G401.6 (cell line): Measurements from ENCODE around the gene TRAPPC12.
A peak's percentile ranks its signal among the peaks of the same experiment; 100 is the strongest.

ENCODE experiments used
- FAIRE-seq: peaks from 2 replicates; lab custom pipeline; 2012; peaks lifted over from hg19 to GRCh38; lab: Jason Lieb, UNC

The TRAPPC12 gene

DNA sequence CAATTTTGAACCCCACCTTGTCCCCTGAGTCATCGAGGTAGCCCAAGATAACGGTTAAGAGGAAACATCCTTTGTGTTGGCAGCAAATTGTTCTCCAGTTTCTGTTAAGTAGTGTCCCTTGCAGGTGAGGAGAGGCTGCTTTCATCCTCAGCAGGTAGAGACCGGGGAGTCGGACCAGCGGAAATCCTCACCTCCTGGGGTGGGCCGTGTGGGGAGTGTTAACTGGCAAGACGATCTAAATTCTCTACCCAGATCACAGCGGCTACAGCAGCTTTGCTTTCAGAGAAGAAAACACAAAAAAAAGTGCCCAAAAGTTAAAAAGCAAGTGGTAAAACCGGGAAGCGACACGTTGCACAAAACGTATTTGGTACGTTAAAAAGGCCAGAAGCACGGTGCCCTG, 76.6 kb downstream of the TRAPPC12 start:
- FAIRE-seq, result no peak

DNA sequence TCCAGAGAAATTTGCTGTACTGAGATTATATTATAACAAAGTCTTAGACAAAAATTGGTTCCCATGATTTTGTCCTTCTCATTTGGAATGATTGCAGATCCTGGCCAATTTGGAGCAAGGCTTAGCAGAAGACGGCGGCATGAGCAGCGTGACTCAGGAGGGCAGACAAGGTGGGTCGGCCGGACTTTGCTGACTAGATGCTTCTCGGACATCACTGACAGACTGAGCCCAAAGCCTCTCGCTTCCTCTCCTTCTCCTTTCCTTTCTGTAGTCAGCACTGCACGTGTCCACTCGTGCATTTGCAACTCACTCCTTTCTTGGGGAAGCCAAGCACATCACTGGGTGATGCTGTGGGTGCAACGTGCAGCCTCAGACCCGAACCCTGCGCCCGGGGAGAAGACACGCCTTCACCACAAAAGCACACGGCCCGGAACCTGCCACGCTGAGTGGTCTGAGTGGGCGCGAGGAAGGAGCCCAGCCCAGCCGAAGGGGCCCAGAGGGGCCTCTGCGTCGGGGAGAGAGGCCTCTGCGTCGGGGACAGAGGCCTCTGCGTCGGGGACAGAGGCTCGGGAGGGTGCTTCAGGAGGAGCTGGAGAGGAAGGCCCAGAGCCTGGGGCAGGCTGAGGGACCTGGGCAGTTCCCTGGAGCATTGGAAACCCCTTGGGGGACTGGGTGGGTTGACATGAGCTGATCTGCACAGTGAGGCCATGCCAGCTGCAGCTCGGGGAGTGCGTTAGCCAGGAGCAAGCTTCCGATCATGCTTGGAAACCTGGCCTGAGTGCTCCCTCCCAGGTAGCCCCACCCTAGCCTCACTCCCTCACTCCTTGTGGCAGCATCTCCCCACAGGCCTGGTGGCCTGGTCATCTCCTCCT, 78.3 kb downstream of the TRAPPC12 start:
- no peak for FAIRE-seq

DNA sequence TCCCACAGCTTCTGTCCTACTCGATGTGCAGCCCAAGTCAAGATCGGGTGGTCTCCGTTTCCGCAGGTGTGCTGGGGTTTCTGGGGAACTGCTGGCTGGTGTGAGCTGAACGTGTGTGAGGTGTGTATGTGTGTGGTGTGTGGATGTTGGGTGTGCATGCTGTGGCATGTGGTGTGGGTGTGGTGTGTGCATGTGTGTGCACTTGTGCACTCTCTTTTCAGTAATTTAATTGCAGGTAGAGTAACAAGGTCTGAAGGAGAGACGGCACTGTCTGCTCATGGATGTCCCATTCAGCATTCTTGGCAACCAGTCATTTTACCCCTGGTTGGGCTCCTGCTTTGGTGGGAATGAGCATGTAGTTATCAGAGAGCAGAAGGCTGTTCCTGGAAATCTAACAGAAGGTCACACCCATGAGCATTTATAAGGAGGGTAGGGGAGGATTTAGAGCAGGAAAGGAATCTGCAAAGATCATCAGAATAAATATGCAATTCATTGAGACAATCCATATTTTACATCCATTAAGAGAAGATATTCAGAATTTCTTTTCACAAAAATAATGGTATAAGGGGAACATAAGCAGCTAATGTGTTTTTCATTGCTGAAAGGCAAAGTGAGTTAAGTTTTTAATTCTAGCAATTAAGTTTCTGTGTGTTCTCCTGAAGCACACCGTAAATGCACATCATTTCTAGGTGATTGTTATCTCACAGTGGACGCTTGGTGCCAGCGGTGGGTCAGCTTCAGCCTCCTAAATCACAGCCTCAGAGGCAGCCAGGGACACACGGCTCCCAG, 79.1 kb downstream of the TRAPPC12 start:
- FAIRE-seq, result no peak

DNA sequence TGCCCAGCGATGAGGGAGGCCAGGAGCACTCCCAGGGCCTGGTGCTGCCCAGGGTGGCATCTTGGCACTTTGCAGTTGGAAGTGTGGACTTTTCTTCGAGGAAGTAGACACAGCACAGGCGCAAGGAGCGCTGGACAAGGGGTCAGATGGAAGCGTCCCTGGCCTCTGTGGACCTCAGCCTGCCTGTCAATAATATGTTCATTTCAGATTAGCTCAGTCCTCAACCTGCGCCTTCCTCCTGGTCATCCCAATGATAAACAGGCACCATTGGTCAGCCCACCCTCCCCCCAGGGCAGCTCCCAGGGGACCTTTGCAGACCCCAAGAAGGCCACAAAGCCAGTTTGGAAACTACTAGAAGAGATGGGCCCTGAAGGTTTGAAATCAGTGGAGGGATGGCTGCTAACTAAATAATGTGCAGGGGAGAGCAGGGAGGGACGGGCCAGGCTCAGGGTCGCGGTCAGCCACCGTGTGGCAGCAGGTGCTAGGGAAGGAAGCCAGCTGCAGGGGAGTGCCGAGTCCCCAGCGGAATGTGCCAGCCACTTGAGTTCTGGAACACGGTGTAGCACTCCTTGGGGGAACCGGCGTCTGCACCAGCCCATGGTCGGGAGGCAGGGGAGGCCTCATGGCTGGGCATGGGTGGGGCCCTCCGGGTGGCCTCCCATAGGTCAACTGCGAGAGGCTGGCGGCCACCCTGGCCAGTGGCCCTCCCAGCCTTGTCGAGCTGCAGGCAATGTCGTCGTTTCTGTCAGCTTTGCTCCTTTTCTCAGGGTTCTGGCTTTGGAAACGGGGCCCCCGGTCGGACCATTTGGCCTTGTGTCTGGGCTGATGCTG, 79.9 kb downstream of the TRAPPC12 start:
- no peak for FAIRE-seq

DNA sequence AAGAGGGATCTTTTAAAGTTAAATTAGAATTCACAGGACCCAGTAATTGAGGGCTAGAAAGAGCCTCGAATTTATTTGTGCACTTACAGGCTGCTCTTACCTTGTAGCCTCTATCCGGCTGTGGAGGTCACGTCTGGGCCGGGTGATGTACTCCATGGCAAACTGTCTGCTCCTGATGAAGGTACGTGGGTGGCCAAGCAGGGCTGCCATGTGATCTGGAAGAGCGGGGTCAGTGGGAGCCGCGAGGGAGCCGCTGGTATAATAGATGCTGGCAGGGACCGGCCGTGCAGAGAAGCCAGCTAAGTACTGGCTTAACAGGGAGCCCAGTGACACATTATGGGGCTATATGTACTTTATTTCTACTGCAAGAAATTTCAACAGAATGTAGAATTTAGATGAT, 80.7 kb downstream of the TRAPPC12 start:
- FAIRE-seq, result no peak

DNA sequence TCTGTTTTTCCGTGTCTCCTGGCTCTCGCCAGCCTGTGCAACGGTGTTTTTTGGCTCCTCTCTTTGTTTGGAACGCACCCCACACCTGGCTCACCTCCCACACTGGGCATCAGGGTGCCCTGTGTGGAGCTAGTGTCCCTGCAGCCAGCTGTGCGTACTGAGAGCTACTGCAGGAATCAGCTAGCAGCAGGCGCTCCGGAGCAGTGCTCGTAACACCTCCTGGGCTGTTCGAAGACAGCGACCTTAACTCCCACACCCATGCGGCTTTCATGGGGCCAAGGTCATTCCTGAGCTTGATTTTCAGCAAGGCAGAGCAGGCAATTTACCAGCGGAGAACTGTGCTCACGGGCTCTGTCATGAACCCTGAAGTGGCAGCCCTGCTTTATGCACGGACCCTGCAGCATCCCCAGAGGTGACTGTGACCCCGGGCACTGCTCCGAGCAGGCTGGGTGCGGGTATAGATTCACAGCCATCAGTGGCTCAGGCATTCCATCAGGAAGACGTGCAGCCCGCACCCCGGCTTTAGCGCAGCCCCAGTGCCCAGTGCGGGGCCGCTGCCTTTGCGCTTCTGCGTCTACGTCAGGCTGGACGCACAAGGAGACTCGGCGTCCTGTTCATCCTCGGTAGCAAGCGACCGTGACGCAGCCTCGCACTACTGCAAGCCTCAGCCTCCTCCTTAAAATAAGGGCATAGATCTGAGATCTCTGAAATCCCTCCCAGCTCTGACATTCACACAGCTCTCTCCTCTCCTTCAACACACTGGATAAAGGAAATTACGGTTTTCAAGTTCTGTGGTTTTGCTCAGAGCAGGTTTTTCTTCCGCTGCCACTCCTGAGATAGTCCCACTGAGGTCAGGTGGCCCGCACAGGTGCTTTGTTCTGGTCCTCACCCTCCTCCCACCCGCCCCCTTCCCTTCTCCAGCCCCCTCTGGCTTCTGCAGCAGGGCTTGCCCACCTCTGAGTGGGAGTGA, 81.6 kb downstream of the TRAPPC12 start:
- FAIRE-seq, result no peak

DNA sequence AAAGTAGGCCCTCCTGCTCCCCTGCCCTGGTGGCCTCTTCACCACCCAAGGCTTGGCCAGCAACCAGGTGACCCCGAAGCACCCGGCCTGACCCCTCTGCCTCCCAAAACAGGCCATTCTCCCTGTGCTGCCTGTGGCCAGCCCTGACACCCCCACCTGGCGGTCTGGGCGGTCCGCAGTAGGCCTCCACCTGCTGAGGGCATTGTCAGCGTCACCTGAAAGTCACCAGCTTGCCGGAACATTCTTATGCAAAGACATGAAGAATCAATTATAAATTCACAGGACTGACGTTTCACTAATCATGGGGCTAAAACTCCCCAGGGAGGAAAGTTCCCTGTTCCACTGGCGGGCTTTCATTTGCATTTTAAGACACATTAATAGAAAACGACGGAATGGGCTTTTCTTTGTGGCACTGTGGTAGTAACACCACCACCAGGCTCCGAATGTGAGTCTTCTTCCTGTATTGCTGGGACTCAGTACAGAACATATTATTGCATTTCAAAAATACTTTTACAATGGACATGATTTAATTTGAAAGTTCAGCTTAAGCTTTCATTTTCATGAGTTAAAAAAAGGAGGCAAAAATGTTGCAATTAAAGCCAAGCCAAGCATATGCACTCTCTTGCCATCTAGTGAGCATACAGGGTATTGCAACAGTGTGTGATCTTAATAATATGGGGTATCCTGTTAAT, 82.5 kb downstream of the TRAPPC12 start:
- peak; percentile 94 for FAIRE-seq

DNA sequence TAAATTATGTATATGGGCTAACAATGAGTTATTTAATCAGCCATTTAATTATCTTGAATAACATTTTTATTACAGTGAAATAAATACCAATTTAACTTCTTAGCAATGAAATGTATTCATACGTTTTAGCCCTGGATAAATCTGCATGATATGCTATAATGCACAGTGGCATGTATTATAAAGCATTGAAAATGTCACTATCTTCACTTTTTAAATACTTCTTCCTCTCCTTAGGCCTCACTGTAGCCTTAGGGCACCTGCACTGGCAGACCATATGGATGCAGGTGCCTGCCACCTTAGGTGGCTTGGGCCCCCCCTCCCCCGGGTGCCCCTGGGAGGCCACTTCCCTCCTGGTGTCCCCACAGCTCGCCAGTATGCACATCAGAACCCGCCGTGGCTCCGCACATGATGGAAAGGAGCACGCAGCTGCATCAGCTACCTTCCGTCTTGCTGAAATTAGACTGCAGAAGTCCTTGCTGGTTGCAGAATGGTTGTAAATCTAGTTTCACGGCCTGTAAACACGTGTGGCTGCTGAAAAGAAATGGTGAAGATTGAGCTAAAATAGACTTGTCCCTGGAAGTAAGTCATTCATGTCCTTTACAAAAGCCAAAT, 83.1 kb downstream of the TRAPPC12 start:
- FAIRE-seq, result no peak

DNA sequence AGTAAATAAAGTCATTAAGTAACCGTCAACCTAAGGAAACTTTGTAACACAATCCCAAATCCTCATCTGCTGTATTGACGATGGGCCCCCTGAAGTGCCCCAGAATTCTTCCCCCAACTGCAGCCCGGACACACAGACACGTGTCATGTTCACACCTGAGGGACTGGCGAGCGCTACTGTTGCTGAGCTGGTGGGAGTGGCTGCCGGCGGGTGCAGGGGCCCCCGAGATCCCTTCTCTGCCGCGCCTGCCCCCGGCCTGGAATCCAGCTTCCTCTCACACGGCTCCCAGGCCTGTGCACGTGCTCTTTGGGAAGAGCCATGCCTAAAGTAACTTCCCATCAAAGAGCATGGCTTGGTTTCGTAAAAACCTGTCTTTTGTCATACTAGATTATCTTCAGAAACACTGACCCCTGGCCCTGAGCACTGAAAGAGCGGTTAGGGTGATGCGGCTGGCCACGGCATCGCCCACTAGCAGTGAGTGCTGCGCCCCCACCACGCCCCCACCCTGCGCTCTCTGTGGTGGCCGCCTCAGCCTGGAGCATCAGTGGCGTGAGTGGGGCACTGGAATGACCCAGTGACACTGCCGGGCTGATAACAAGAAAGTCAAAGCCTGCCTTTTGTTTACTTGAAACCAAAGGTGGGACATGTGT, 83.8 kb downstream of the TRAPPC12 start:
- FAIRE-seq, result no peak

DNA sequence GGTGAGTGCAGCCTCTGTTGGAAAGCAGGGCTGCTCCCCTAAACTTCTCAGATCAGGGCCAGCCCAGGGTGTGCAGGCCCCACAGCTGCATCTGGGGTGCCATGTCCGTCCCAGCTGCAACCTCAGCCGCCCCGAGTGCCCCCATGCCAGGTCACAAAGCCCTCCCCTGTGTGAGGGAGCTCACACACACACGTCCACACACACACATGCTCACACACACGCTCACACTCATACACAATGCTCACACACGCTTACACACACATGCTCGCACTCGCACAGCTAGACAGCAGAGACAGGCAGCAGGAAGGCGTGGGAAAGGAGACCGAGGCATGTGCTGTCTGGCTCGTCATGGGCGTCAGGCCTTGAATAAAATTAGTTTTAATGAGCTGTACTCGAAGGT, 84.5 kb downstream of the TRAPPC12 start:
- FAIRE-seq, result no peak

DNA sequence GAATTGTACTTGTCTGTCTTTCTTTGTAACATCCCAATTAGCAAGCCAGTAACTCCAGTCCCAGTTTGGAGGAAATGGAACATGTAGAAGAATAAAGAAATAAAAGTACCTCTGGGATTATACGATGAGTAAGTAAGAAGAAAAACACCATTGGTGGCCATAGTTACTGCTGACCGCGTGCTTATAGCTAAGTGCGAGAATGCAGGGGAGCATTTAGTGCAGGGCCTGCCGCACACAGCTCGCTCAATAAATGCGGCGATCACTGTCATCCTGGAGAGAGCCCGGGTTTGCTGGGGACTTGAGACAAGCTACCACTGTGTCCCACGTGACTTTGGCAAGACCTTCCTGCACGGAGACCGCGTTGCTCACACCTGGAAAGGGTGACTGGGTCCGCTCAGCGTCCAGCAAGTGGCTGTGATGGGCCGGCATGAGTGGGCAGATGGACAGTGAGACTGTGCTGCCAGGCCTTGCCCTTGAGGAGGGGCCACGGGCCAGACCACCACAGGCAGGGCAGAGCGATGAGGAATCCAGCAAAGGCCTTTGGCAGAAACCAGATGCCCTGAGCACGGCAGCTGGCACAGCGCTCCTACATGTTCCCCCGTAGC, 85.0 kb downstream of the TRAPPC12 start:
- no peak for FAIRE-seq

DNA sequence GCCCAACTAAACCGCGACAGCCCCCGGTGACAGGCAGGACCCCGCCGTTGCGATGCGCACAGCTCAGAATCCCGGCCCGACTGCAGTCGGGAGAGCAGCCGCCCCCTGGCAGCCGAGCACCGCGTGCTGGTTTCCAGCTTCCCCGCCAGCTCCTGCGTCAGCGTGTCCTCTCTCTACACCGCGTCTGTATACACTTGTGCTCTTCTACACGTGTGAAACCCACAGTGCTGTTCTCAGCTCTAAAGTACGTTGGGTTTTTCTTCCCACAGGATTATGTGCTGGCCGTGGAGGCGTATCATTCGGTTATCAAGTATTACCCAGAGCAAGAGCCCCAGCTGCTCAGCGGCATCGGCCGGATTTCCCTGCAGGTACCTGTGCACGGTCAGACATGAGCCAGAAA, 85.8 kb downstream of the TRAPPC12 start:
- FAIRE-seq, result no peak

DNA sequence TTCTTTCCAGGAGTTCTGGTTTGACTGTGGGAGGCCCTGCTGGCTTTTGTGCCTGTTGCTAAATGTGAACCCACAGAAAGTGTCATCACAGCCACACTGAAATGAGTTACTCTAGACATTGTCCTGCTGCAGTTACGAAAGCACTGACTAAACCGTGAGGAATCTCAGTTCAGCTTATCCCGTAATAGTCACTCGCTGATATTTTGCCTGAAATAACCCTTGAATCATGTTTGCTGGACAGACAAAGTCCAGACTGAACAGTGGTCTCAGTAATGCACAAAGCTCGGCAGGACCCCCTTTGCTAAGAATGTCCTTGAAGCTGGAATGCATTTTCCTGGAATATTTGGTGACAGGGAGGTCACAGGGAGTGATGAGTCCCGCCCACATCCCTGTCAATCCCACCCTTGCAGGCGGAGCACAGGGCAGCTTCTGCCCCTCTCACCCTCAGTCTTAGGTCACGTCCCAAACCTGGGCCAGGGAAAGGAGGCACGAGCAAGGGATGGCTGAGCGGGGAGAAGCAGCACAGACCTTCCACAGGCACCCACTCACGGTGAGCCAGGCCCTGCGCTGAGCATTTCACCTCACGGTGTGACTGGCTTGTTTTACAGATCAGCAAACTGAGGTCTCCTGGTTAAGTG, 86.5 kb downstream of the TRAPPC12 start:
- FAIRE-seq, result no peak

DNA sequence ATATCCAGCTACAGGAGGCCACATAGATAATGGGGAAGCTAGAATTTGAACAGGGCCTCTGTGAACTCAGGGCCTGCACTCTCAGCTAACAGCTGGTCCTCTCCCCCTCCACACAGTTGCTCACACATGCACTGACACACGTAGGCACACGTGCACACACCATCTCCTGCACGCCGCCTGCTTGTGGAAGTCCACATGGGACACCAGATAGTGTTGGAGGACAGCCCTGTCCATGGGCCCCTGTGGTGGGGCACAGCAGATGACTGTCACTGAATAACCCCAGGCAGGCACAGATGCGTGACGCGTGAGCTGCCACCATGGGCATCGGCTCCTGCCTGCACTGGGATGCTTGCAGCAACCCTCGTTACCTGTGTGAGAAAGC, 87.0 kb downstream of the TRAPPC12 start:
- no peak for FAIRE-seq

DNA sequence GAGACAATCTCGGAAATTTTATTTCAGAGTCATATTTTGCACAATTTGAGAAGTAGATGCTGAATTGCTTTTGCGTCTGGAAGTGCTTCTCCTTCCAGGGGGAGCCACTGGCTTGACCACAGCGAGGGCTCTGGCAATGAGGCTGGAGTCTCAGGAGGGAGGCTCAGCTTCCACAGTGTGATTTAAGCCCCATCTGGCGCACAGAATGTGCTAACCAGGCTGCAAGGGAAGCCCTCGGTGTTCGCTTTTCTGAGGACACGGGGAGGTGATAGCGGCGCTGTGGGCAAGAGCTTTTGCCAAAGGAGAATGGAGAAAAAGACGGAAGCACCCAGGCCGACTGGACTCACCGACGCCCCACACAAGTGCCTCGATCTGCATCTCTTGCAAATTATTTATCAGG, 87.5 kb downstream of the TRAPPC12 start:
- no peak for FAIRE-seq

DNA sequence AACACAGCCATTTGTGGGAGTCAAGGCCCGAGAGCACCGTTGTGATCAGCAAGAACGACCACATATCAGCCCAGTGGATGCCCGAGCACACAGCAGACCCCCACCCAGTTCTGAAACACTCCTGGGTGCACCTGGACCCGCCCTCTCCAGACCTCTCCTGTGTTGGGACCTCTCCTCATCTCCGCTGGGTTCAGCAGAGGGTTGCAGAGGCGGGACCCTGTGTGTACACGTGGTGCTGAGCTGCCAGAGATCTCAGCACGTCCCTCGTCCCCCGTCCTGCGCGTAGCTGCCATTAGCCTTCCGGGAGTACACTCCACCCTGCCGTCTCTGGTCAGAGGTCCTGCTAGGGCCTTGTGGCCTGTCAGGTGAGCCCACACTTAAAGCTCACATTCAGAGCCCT, 88.2 kb downstream of the TRAPPC12 start:
- FAIRE-seq, result no peak

DNA sequence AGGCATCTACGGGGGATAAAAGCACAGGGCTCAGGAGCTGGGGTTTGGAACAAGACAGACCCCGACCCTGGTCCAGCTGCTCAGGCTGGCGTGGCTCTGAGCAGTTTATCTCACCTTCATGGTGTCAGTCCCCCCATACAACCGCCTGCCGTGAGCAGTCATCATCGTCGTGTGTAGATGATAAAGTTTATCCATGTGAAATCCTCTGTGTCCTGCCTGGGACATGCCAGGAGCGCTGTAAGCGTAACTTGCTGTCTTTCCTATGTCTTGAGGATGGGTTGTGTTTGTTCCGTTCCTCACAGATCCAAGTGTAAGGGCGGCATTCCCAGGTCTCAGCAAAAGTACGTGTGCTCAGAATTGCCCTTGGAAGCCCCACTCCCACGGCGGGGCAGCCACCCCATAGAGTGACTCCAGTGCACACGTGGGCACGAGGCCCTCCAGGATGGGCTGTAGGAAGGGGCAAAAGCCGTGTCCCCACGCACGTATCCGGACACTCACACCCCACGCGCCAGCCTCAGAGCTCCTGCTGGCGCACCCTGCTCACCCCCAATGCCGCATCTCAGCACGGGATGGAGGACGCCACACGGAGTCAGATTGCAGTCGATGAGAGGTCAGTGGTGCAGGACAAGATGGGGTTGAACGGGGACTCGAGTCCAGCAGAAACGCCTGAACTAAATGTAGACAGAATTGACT, 88.9 kb downstream of the TRAPPC12 start:
- no peak for FAIRE-seq

DNA sequence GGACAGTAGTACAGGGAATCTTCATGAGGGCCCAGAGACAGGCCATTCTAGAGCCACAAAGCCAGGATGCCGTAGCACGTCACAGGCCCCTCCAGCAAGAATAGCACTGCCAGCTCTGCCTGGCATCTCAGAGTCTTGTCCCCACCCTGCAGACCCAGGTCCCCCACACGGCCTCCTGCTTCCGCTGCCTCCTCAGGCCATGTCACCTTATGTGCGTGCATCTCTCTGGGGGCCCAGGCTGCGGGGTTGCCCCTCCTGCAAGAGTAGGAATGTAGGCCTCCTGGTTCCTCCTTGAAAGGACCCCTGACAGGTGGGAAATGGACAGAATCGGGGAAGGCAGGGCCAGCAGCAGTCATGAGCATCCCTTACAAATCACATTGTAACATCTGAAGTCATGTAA, 90.0 kb downstream of the TRAPPC12 start:
- FAIRE-seq, result no peak
